Endodermal cell (in vitro differentiated cells): ENCODE results near the gene SEC22A. TPM values are rescaled to one million over a fixed set of nuclear protein-coding genes. Genes with fewer than 3 reads are reported as not detected.
A peak's percentile ranks its signal among the peaks of the same experiment; 100 is the strongest.

ENCODE experiments used
- DNase-seq: peaks from one replicate; pipeline ENCODE4 v3.0.0-alpha.2; 2017
- H3K27ac ChIP-seq: 2 replicates; pipeline ENCODE4 v1.5.1; 2013; ENCODE audit warnings: mild to moderate bottlenecking, low read depth, low read length, moderate library complexity
- H3K27me3 ChIP-seq: 2 replicates; pipeline ENCODE4 v1.6.1; 2013; ENCODE audit warnings: mild to moderate bottlenecking, low read length, moderate library complexity; ENCODE audit not compliant: insufficient read depth, control insufficient read depth, poor library complexity, severe bottlenecking
- H3K36me3 ChIP-seq: 2 replicates; pipeline ENCODE4 v1.7.0; 2013; ENCODE audit warnings: mild to moderate bottlenecking, low read length, moderate library complexity; ENCODE audit not compliant: control insufficient read depth, insufficient read depth
- H3K4me1 ChIP-seq: one replicate; pipeline ENCODE4 v1.7.0; 2013; ENCODE audit warnings: low read length; ENCODE audit not compliant: control insufficient read depth, insufficient read depth
- H3K4me3 ChIP-seq: 2 replicates; pipeline ENCODE4 v1.5.1; 2013; ENCODE audit warnings: mild to moderate bottlenecking, low read length, moderate library complexity
- H3K9ac ChIP-seq: 2 replicates; pipeline ENCODE4 v1.6.1; 2013; ENCODE audit warnings: mild to moderate bottlenecking, low read length, moderate library complexity; ENCODE audit not compliant: poor library complexity, severe bottlenecking; ENCODE audit errors: extremely low read depth
- H3K9me3 ChIP-seq: 2 replicates; pipeline ENCODE4 v1.6.1; 2013; ENCODE audit warnings: mild to moderate bottlenecking, low read length, moderate library complexity; ENCODE audit not compliant: control insufficient read depth
- H3K27ac Mint-ChIP-seq: 2 replicates; pipeline ENCODE4 v1.8.0; 2020; ENCODE audit warnings: mixed read lengths
- H3K27me3 Mint-ChIP-seq: 2 replicates; pipeline ENCODE4 v1.8.0; 2021; ENCODE audit warnings: mild to moderate bottlenecking, mixed read lengths; ENCODE audit not compliant: insufficient read depth
- H3K36me3 Mint-ChIP-seq: 2 replicates; pipeline ENCODE4 v1.8.0; 2020; ENCODE audit warnings: low read depth, mixed read lengths
- H3K4me1 Mint-ChIP-seq: 2 replicates; pipeline ENCODE4 v1.8.0; 2020; ENCODE audit warnings: mixed read lengths
- H3K4me3 Mint-ChIP-seq: 2 replicates; pipeline ENCODE4 v1.8.0; 2020; ENCODE audit warnings: mild to moderate bottlenecking, moderate library complexity, mixed read lengths
- H3K9me3 Mint-ChIP-seq: 2 replicates; pipeline ENCODE4 v1.8.0; 2020; ENCODE audit warnings: mild to moderate bottlenecking, mixed read lengths
- CTCF ChIP-seq: fragments of 200-600 bp; sonication (generic); conservative IDR thresholded peaks from 2 replicates; pipeline ENCODE4 v1.5.0; 2021; ENCODE audit warnings: antibody characterized with exemption, mild to moderate bottlenecking
- WGBS, 2 experiments: methylation state at CpG; one replicate each; pipeline versions ENCODE4 v1.1.5 to v1.1.7; 2013; ENCODE audit warnings: missing lambda C conversion rate in 2 of 2, mixed read lengths in 1 of 2; ENCODE audit not compliant: insufficient coverage in 1 of 2, insufficient read length in 1 of 2; 5-methylcytosine and 5-hydroxymethylcytosine counted together
- total RNA-seq, 2 donors: library from RNA; stranded (reverse); fragmentation: NEBNext Ultra II Directional in 1 of 2; extraction: Animal tissue kit (Norgen Biotek cat#: 25700) in 1 of 2; gene quantifications; 2 replicates in 1 of 2; 3 replicates in 1 of 2; pipeline ENCODE4 v1.2.1, GENCODE V29; 2021

The SEC22A gene
- total RNA-seq, 2 donors from 2014 or later = 19.5 to 21.8 TPM

GRCh38 chr3:123194552-123194951, 7.2 kb upstream of the SEC22A start:
- 0 to 20% methylated on average over 1 to 10 of the region's 10 CpGs for WGBS, 2 experiments
- no peaks in the 10 kb centered on the region for H3K27me3 Mint-ChIP-seq
- H3K4me1 Mint-ChIP-seq = peaks cover 19% of the 10 kb centered on the region
- no peak overlapping the region for H3K4me3 Mint-ChIP-seq
- H3K4me1 ChIP-seq = peaks cover 12% of the 10 kb centered on the region
- H3K9me3 ChIP-seq = peaks cover 16% of the 10 kb centered on the region
- DNase-seq = peak; percentile 97
- no peak overlapping the region for H3K27ac ChIP-seq
- H3K9ac ChIP-seq = peak overlapping the region; percentile 0
- H3K4me3 ChIP-seq = no peak overlapping the region
- no peaks in the 10 kb centered on the region for H3K27me3 ChIP-seq
- peak overlapping the region; percentile 83 for H3K27ac Mint-ChIP-seq
- peak; percentile 81 for TF ChIP-seq CTCF
- peaks cover 22% of the 10 kb centered on the region for H3K9me3 Mint-ChIP-seq
- peaks cover 2% of the 10 kb centered on the region for H3K36me3 Mint-ChIP-seq
- no peaks in the 10 kb centered on the region for H3K36me3 ChIP-seq

GRCh38 chr3:123198372-123198771, 3.4 kb upstream of the SEC22A start:
- no peak for DNase-seq
- H3K27me3 Mint-ChIP-seq = no peaks in the 10 kb centered on the region

GRCh38 chr3:123201223-123201556, 553 bp upstream of the SEC22A start:
- Histone ChIP-seq H3K4me1 (no peaks in the 10 kb centered on the region), H3K36me3 (peaks cover 3% of the 10 kb centered on the region), H3K27ac (peak overlapping the region; percentile 78), H3K9ac (peak overlapping the region; percentile 3), H3K9me3 (peaks cover 16% of the 10 kb centered on the region), H3K4me3 (peak overlapping the region; percentile 96), H3K27me3 (no peaks in the 10 kb centered on the region)
- no peak for TF ChIP-seq CTCF
- Mint-ChIP-seq H3K27me3 (no peaks in the 10 kb centered on the region), H3K4me1 (peaks cover 14% of the 10 kb centered on the region), H3K4me3 (peak overlapping the region; percentile 92), H3K36me3 (peaks cover 2% of the 10 kb centered on the region), H3K27ac (peak overlapping the region; percentile 88), H3K9me3 (peaks cover 21% of the 10 kb centered on the region)
- DNase-seq = no peak
- 12 to 25% methylated on average over 4 to 6 of the region's 6 CpGs for WGBS, 2 experiments

More at GRCh38 chr3:123198372-123198771, 3.4 kb upstream of the SEC22A start:
- no peak for TF ChIP-seq CTCF
- Histone ChIP-seq H3K4me1 (peaks cover 12% of the 10 kb centered on the region), H3K27ac (no peak overlapping the region), H3K9ac (no peak overlapping the region), H3K27me3 (no peaks in the 10 kb centered on the region), H3K4me3 (no peak overlapping the region), H3K36me3 (no peaks in the 10 kb centered on the region), H3K9me3 (peaks cover 16% of the 10 kb centered on the region)
- H3K4me1 Mint-ChIP-seq = peaks cover 33% of the 10 kb centered on the region
- peaks cover 2% of the 10 kb centered on the region for H3K36me3 Mint-ChIP-seq
- H3K4me3 Mint-ChIP-seq = no peak overlapping the region
- 100% methylated on average over 1 of the region's 1 CpG; no CpG with 5 or more reads in 1 of the 2 experiments for WGBS, 2 experiments
- H3K27ac Mint-ChIP-seq = no peak overlapping the region
- H3K9me3 Mint-ChIP-seq = peaks cover 22% of the 10 kb centered on the region
